A673 (cell line): ENCODE measurements around the gene TTC28.

Experiments
- CTCF ChIP-seq: fragments of 300-800, 200-600 bp; sonication (generic); conservative IDR thresholded peaks from 2 replicates; pipeline ENCODE4 v1.5.1; 2017; ENCODE audit warnings: low read depth, mild to moderate bottlenecking, antibody characterized with exemption, low read length, moderate library complexity, mixed read lengths
- EZH2 ChIP-seq: fragments of 200-600 bp; sonication (generic); IDR thresholded peaks from 2 replicates; pipeline ENCODE4 v1.6.1; 2017; ENCODE audit warnings: borderline replicate concordance, low read depth, mild to moderate bottlenecking, mixed read lengths, antibody characterized with exemption, low read length; ENCODE audit not compliant: poor library complexity, severe bottlenecking

GRCh38 chr22:27962268-27963044, 717.2 kb downstream of the TTC28 start:
- TF ChIP-seq CTCF (no peak), EZH2 (no peak)
